H9 (cell line): ENCODE data around the gene CPE. TPM values are rescaled to one million over a fixed set of nuclear protein-coding genes. Genes with fewer than 3 reads are reported as not detected.

Experiments
- DNase-seq: peaks from one replicate; pipeline ENCODE4 v3.0.0-alpha.2; 2017
- H2AFZ ChIP-seq: one replicate; pipeline ENCODE4 v1.6.1; 2013; ENCODE audit warnings: mild to moderate bottlenecking, low read length, control low read depth, moderate library complexity
- H2AK5ac ChIP-seq: 2 replicates; pipeline ENCODE4 v1.6.1; 2013; ENCODE audit warnings: low read length, control low read depth, mixed read lengths; ENCODE audit not compliant: insufficient read length
- H2BK120ac ChIP-seq: one replicate; pipeline ENCODE4 v1.6.1; 2013; ENCODE audit warnings: low read depth, mild to moderate bottlenecking, low read length, control low read depth, inconsistent platforms; ENCODE audit not compliant: poor library complexity, severe bottlenecking
- H2BK12ac ChIP-seq: 2 replicates; pipeline ENCODE4 v1.6.1; 2013; ENCODE audit warnings: low read length, control low read depth, mixed read lengths, low read depth; ENCODE audit not compliant: insufficient read length
- H2BK15ac ChIP-seq: 2 replicates; pipeline ENCODE4 v1.6.1; 2013; ENCODE audit warnings: low read depth, low read length, control low read depth
- H2BK20ac ChIP-seq: one replicate; pipeline ENCODE4 v1.6.1; 2013; ENCODE audit warnings: low read depth, mild to moderate bottlenecking, low read length, control low read depth, inconsistent platforms; ENCODE audit not compliant: poor library complexity, severe bottlenecking
- H2BK5ac ChIP-seq: 2 replicates; pipeline ENCODE4 v1.6.1; 2013; ENCODE audit warnings: low read length, control low read depth, mixed read lengths; ENCODE audit not compliant: insufficient read length
- H3K14ac ChIP-seq: 2 replicates; pipeline ENCODE4 v1.6.1; 2013; ENCODE audit warnings: low read length, control low read depth; ENCODE audit not compliant: insufficient read depth
- H3K18ac ChIP-seq: 2 replicates; pipeline ENCODE4 v1.6.1; 2013; ENCODE audit warnings: low read depth, mild to moderate bottlenecking, mixed read lengths, low read length, control low read depth; ENCODE audit not compliant: insufficient read length
- H3K23ac ChIP-seq: 2 replicates; pipeline ENCODE4 v1.6.1; 2013; ENCODE audit warnings: low read length, control low read depth, mixed read lengths, low read depth; ENCODE audit not compliant: insufficient read length
- H3K23me2 ChIP-seq: 2 replicates; pipeline ENCODE4 v1.6.1; 2013; ENCODE audit warnings: low read depth, mild to moderate bottlenecking, mixed read lengths, low read length, control low read depth; ENCODE audit not compliant: insufficient read length, poor library complexity, severe bottlenecking
- H3K27ac ChIP-seq: 2 replicates; pipeline ENCODE4 v1.5.1; 2013; ENCODE audit warnings: low read length, control low read depth, mixed read lengths, low read depth; ENCODE audit not compliant: insufficient read length
- H3K27me3 ChIP-seq: 2 replicates; pipeline ENCODE4 v1.6.1; 2013; ENCODE audit warnings: low read length, control low read depth, inconsistent platforms; ENCODE audit not compliant: insufficient read depth
- H3K4ac ChIP-seq: 2 replicates; pipeline ENCODE4 v1.6.1; 2013; ENCODE audit warnings: low read depth, mild to moderate bottlenecking, control low read depth, inconsistent platforms, low read length, moderate library complexity
- H3K4me1 ChIP-seq: 2 replicates; pipeline ENCODE4 v1.6.1; 2013; ENCODE audit warnings: low read length, control low read depth, inconsistent platforms; ENCODE audit not compliant: insufficient read depth
- H3K4me2 ChIP-seq: 2 replicates; pipeline ENCODE4 v1.6.1; 2013; ENCODE audit warnings: low read length, control low read depth, mixed read lengths; ENCODE audit not compliant: insufficient read length, insufficient read depth
- H3K56ac ChIP-seq: 2 replicates; pipeline ENCODE4 v1.6.1; 2013; ENCODE audit warnings: low read depth, mild to moderate bottlenecking, mixed read lengths, low read length, control low read depth; ENCODE audit not compliant: insufficient read length
- H3K79me1 ChIP-seq: 2 replicates; pipeline ENCODE4 v1.6.1; 2013; ENCODE audit warnings: low read depth, mild to moderate bottlenecking, moderate library complexity, low read length, control low read depth, inconsistent platforms; ENCODE audit not compliant: insufficient read depth, poor library complexity, severe bottlenecking
- H3K79me2 ChIP-seq: 2 replicates; pipeline ENCODE4 v1.6.1; 2013; ENCODE audit warnings: low read length, control low read depth, inconsistent platforms; ENCODE audit not compliant: insufficient read depth
- H3K9ac ChIP-seq: 2 replicates; pipeline ENCODE4 v1.6.1; 2013; ENCODE audit warnings: low read length, control low read depth, mixed read lengths; ENCODE audit not compliant: insufficient read length; ENCODE audit errors: extremely low read depth
- H3K9me3 ChIP-seq: one replicate; pipeline ENCODE4 v1.6.1; 2013; ENCODE audit warnings: low read depth, low read length, inconsistent platforms; ENCODE audit not compliant: control insufficient read depth
- H3T11ph ChIP-seq: one replicate; pipeline ENCODE4 v1.6.1; 2013; ENCODE audit warnings: mild to moderate bottlenecking, low read length, control low read depth, inconsistent platforms
- H4K20me1 ChIP-seq: one replicate; pipeline ENCODE4 v1.6.1; 2013; ENCODE audit not compliant: control insufficient read depth, insufficient read length, insufficient read depth
- H4K5ac ChIP-seq: 2 replicates; pipeline ENCODE4 v1.6.1; 2013; ENCODE audit warnings: low read depth, mild to moderate bottlenecking, mixed read lengths, low read length, control low read depth; ENCODE audit not compliant: insufficient read length
- H4K8ac ChIP-seq: replicated peaks from 2 replicates; pipeline ENCODE4 v1.6.1; 2013; ENCODE audit warnings: low read length, control low read depth, mixed read lengths, low read depth; ENCODE audit not compliant: insufficient read length
- H4K91ac ChIP-seq: 2 replicates; pipeline ENCODE4 v1.6.1; 2013; ENCODE audit warnings: low read depth, mild to moderate bottlenecking, moderate library complexity, mixed read lengths, low read length, control low read depth; ENCODE audit not compliant: insufficient read length
- H3K27ac Mint-ChIP-seq, 3 experiments: 2 replicates in 2 of 3; 3 replicates in 1 of 3; pipeline ENCODE4 v1.8.0; 2020 to 2021; ENCODE audit warnings: mixed read lengths in 3 of 3, mild to moderate bottlenecking in 1 of 3, moderate library complexity in 1 of 3
- H3K27me3 Mint-ChIP-seq: 2 replicates; pipeline ENCODE4 v1.8.0; 2021; ENCODE audit warnings: low read depth, mild to moderate bottlenecking, moderate library complexity, mixed read lengths
- H3K36me3 Mint-ChIP-seq, 3 experiments: 2 replicates in 2 of 3; 3 replicates in 1 of 3; pipeline ENCODE4 v1.8.0; 2020 to 2021; ENCODE audit warnings: low read depth in 3 of 3, mixed read lengths in 3 of 3; ENCODE audit not compliant: insufficient read depth in 1 of 3
- H3K4me1 Mint-ChIP-seq, 2 experiments: 2 replicates each; pipeline ENCODE4 v1.8.0; 2020; ENCODE audit warnings: mixed read lengths in 2 of 2
- H3K4me3 Mint-ChIP-seq, 2 experiments: 2 replicates in 1 of 2; 3 replicates in 1 of 2; pipeline ENCODE4 v1.8.0; 2020 to 2021; ENCODE audit warnings: mild to moderate bottlenecking in 2 of 2, mixed read lengths in 2 of 2, moderate library complexity in 1 of 2
- H3K9me3 Mint-ChIP-seq, 2 experiments: 2 replicates in 1 of 2; 3 replicates in 1 of 2; pipeline ENCODE4 v1.8.0; 2020; ENCODE audit warnings: mild to moderate bottlenecking in 2 of 2, mixed read lengths in 2 of 2, moderate library complexity in 1 of 2
- WGBS: extraction: QIAGEN DNeasy Blood & Tissue Kit; methylation state at CpG from one replicate; pipeline ENCODE4 v1.1.7; 2013; ENCODE audit warnings: missing lambda C conversion rate, low lambda C conversion rate, mixed read lengths; ENCODE audit not compliant: insufficient read length; ENCODE audit errors: extremely low coverage; 5-methylcytosine and 5-hydroxymethylcytosine counted together
- total RNA-seq: library from RNA; stranded (reverse); gene quantifications from 2 replicates; pipeline ENCODE4 v1.2.1, GENCODE V29; 2021
- TF ChIP-seq, protein P1 (sequence below): fragments of 200-600 bp; sonication (generic); conservative IDR thresholded peaks from 3 replicates; pipeline ENCODE4 v1.8.0; 2021; ENCODE audit warnings: antibody characterized with exemption, mild to moderate bottlenecking

Gene CPE
- total RNA-seq, 1 experiment from 2014 or later: 10.0 TPM

DNA sequence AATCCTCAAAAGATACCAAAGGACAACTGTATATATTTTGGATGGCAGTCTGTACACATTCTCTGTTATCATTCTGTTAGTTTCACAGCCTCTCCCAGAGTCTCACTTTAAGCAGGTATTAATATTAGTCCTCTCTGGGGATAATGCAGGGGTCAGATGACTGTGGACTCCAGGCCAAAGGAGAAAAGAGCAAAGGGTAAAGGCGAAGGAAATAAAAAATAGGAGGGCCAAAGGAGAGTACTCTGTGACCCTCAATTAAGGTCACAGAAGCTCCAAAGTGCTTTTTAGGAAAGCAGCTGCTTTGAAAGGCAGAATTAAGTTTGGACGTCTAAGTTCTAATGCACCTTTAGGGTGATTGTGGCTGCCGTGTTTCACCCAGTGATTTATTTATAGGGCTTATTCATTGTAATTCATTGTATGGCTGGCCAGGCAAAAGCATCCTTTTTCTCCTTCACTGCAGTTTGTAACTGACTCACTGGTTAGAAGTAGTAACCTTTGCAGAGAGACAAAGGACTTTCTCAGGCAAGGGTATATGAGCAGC lies 43.6 kb upstream of the CPE start:
- Mint-ChIP-seq H3K36me3 (peaks cover 39 to 75% (median 70%) of the 10 kb centered on the region in 3 experiments), H3K9me3 (no peaks in the 10 kb centered on the region), H3K4me1 (peaks cover 44 to 45% of the 10 kb centered on the region in 2 experiments), H3K4me3 (no peak overlapping the region; a peak in 1 of 5 replicates), H3K27me3 (no peaks in the 10 kb centered on the region), H3K27ac (peak overlapping the region; percentile 8 to 73 (median 68); a peak in 6 of 7 replicates)
- no CpG with 5 or more reads among the region's 3 CpGs for WGBS
- no peak overlapping the region for H2BK12ac ChIP-seq
- peaks cover 3% of the 10 kb centered on the region for H3K23me2 ChIP-seq
- H3K9me3 ChIP-seq: no peaks in the 10 kb centered on the region
- no peak for DNase-seq
- H3K79me1 ChIP-seq: no peaks in the 10 kb centered on the region
- H2BK20ac ChIP-seq: no peak overlapping the region
- H3K4ac ChIP-seq: no peak overlapping the region
- H3K27ac ChIP-seq: no peak overlapping the region
- H4K5ac ChIP-seq: no peak overlapping the region
- no peak overlapping the region for H3K18ac ChIP-seq
- H3K79me2 ChIP-seq: peaks cover 49% of the 10 kb centered on the region
- no peaks in the 10 kb centered on the region for H4K20me1 ChIP-seq
- H2AK5ac ChIP-seq: no peak overlapping the region
- no peak overlapping the region for H3K56ac ChIP-seq
- H2BK15ac ChIP-seq: no peak overlapping the region; the same call in 1 of the 2 replicates
- no peak overlapping the region for H4K91ac ChIP-seq
- no peak overlapping the region for H2BK5ac ChIP-seq
- no peak overlapping the region for H2AFZ ChIP-seq
- peak overlapping the region; percentile 24 for H3K4me2 ChIP-seq
- H2BK120ac ChIP-seq: no peak overlapping the region
- no peak overlapping the region for H3K14ac ChIP-seq
- H4K8ac ChIP-seq: no peak overlapping the region
- no peak overlapping the region for H3K9ac ChIP-seq
- H3K4me1 ChIP-seq: no peaks in the 10 kb centered on the region
- TF ChIP-seq, protein P1, sequence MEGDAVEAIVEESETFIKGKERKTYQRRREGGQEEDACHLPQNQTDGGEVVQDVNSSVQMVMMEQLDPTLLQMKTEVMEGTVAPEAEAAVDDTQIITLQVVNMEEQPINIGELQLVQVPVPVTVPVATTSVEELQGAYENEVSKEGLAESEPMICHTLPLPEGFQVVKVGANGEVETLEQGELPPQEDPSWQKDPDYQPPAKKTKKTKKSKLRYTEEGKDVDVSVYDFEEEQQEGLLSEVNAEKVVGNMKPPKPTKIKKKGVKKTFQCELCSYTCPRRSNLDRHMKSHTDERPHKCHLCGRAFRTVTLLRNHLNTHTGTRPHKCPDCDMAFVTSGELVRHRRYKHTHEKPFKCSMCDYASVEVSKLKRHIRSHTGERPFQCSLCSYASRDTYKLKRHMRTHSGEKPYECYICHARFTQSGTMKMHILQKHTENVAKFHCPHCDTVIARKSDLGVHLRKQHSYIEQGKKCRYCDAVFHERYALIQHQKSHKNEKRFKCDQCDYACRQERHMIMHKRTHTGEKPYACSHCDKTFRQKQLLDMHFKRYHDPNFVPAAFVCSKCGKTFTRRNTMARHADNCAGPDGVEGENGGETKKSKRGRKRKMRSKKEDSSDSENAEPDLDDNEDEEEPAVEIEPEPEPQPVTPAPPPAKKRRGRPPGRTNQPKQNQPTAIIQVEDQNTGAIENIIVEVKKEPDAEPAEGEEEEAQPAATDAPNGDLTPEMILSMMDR: no peak
- no peaks in the 10 kb centered on the region for H3K27me3 ChIP-seq
- H3K23ac ChIP-seq: no peak overlapping the region
- no peak overlapping the region for H3T11ph ChIP-seq
